NCI-H2081 treated with DMSO at 0.1 percent for 48 hours (cell line): Measurements from ENCODE around the gene NOXO1.

ENCODE experiments used
- DNase-seq: peaks from one replicate; lab custom pipeline; 2025; lab: John Stamatoyannopoulos, UW

NOXO1 gene

GRCh38 chr16:1997494-1998359, 16.5 kb upstream of the NOXO1 start:
- DNase-seq = no peak

GRCh38 chr16:1993731-1994131, 12.5 kb upstream of the NOXO1 start:
- DNase-seq = no peak

GRCh38 chr16:1992704-1993317, 11.5 kb upstream of the NOXO1 start:
- no peak for DNase-seq

GRCh38 chr16:1991948-1992703, 10.9 kb upstream of the NOXO1 start:
- DNase-seq = no peak

- DNase-seq = no peak
These were observed 10.3 kb upstream of the NOXO1 start for GRCh38 chr16:1991588-1991947.

- no peak for DNase-seq
These were observed 9.9 kb upstream of the NOXO1 start for GRCh38 chr16:1991135-1991551.

- DNase-seq = no peak
These were observed 9.3 kb upstream of the NOXO1 start for GRCh38 chr16:1990351-1991134.

GRCh38 chr16:1990101-1990350, 8.8 kb upstream of the NOXO1 start:
- DNase-seq = no peak

- DNase-seq = no peak
These were observed 8.2 kb upstream of the NOXO1 start, which contains the start of gene SYNGR3 for GRCh38 chr16:1989209-1990100. TSS of gene SYNGR3 (plus strand) at chr16:1989970. CDS start at chr16:1990103, 133 bp downstream.

- no peak for DNase-seq
These were observed 5.9 kb upstream of the NOXO1 start for GRCh38 chr16:1987198-1987597.

- no peak for DNase-seq
These were observed 4.3 kb upstream of the NOXO1 start for GRCh38 chr16:1985466-1986150.

- DNase-seq = no peak
These were observed 3.3 kb upstream of the NOXO1 start for GRCh38 chr16:1984347-1985225.

- no peak for DNase-seq
These were observed 2.5 kb upstream of the NOXO1 start, which contains the start of gene GFER for GRCh38 chr16:1983544-1984346. TSS of gene GFER (plus strand) at chr16:1984193. CDS start at chr16:1984219, 26 bp downstream.

GRCh38 chr16:1982991-1983543, 1.8 kb upstream of the NOXO1 start:
- no peak for DNase-seq

- DNase-seq = no peak
These were observed 754 bp upstream of the NOXO1 start for GRCh38 chr16:1982013-1982433.

- no peak for DNase-seq
These were observed 540 bp downstream of the NOXO1 start for GRCh38 chr16:1980770-1981087.

GRCh38 chr16:1980030-1980769, 1.1 kb downstream of the NOXO1 start:
- no peak for DNase-seq
